Nephron progenitor cell (in vitro differentiated cells): ENCODE data around the gene RAMP3.

ENCODE experiments used
- DNase-seq: peaks from one replicate; pipeline ENCODE4 v3.0.0; 2021
- H3K27ac Mint-ChIP-seq: 2 replicates; pipeline ENCODE4 v1.8.0; 2021; ENCODE audit warnings: mild to moderate bottlenecking, moderate library complexity, mixed read lengths
- H3K27me3 Mint-ChIP-seq: 2 replicates; pipeline ENCODE4 v1.8.0; 2021; ENCODE audit warnings: mild to moderate bottlenecking, low read depth, mixed read lengths; ENCODE audit not compliant: poor library complexity
- H3K36me3 Mint-ChIP-seq: 2 replicates; pipeline ENCODE4 v1.8.0; 2021; ENCODE audit warnings: low read depth, mixed read lengths
- H3K4me1 Mint-ChIP-seq: 2 replicates; pipeline ENCODE4 v1.8.0; 2021; ENCODE audit warnings: mixed read lengths
- H3K4me3 Mint-ChIP-seq: 2 replicates; pipeline ENCODE4 v1.8.0; 2021; ENCODE audit warnings: mild to moderate bottlenecking, moderate library complexity, mixed read lengths
- H3K9me3 Mint-ChIP-seq: 2 replicates; pipeline ENCODE4 v1.8.0; 2021; ENCODE audit warnings: mild to moderate bottlenecking, moderate library complexity, mixed read lengths
- CTCF ChIP-seq: fragments of 200-600 bp; sonication (generic); IDR thresholded peaks from 2 replicates; pipeline ENCODE4 v1.5.0; 2021; ENCODE audit warnings: antibody characterized with exemption

The RAMP3 gene

GRCh38 chr7:45230611-45231165 is 73.1 kb downstream of the RAMP3 start:
- Mint-ChIP-seq H3K9me3 (no peaks in the 10 kb centered on the region), H3K4me1 (no peaks in the 10 kb centered on the region), H3K27me3 (peaks cover 15% of the 10 kb centered on the region), H3K27ac (no peak overlapping the region), H3K36me3 (no peaks in the 10 kb centered on the region), H3K4me3 (no peak overlapping the region)
- no peak for DNase-seq
- TF ChIP-seq CTCF, result no peak

- DNase-seq, result no peak
- Mint-ChIP-seq H3K9me3 (no peaks in the 10 kb centered on the region), H3K4me1 (peaks cover 11% of the 10 kb centered on the region), H3K4me3 (no peak overlapping the region), H3K36me3 (no peaks in the 10 kb centered on the region), H3K27me3 (peaks cover 10% of the 10 kb centered on the region), H3K27ac (no peak overlapping the region)
- TF ChIP-seq CTCF, result no peak
Observed at GRCh38 chr7:45233249-45233775, 75.7 kb downstream of the RAMP3 start.
